ENCODE measurements around the gene TOMM20. TPM values are rescaled to one million over a fixed set of nuclear protein-coding genes. Genes with fewer than 3 reads are reported as not detected.

TOMM20 gene
- total and polyA plus RNA-seq, 9 of the 15 experiments (the other 6 are each of a cell fraction or from before 2014, with no cell fraction given), result 70.6 to 334 (median 159) TPM

DNA sequence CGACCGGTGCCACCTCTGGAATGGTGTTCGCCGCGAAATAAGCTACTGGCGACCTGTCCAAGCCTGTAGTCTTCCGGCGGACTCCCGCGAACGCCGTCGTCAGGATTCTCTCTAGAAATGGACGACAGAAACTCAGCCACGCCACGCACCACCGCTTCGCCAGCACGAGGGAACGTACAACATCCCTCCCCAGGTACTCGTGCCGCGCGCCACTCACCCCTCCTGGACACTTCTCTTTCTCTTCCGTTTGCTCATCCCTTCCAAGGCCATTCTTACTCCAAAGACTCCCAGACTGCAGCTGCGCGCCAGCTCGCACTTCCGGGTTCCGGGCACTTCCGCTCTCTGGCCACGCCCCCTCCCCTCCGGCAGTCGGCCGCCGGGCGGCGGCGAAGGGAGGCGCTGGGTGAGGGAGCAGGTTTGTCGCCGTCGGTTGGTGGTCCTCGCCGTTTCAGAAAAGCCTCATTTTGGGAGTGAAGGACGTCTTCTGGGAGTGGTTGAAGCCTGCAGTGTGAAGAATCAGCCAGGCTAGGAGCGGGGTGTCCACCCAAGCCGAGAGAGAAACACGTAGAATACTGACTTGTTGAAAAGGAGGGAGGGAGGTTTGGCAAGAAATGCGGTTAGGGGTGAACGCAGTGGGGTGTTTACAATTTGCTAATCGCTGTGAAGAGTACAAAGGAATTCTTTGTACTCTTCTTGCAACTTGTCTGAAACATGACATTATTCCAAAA lies 32.5 kb upstream of the TOMM20 start, which contains the start of gene RBM34 (continued):
- TF ChIP-seq SLC30A9 (CRISPR knock-in tag; IDR thresholded peaks at IDR 0.05), result no peak
- TF ChIP-seq ZNF668 (CRISPR knock-in tag; IDR thresholded peaks at IDR 0.05), result peak; percentile 66; the same call in 1 of the 2 replicates
- TF ChIP-seq FOXP1 (CRISPR knock-in tag; IDR thresholded peaks at IDR 0.05), result peak; percentile 60
- TF ChIP-seq MTA2 (IDR thresholded peaks at IDR 0.05; ENCODE audit: low read depth), result no peak
- TF ChIP-seq ZNF324 (CRISPR knock-in tag; IDR thresholded peaks at IDR 0.05), result 0 out of 2 replicates have a peak, but pooled peaks have one; percentile 47
- TF ChIP-seq PHF20 (IDR thresholded peaks at IDR 0.05; ENCODE audit: partially characterized antibody), result peak; percentile 97
- TF ChIP-seq TCF7L2 (IDR thresholded peaks at IDR 0.05; ENCODE audit: low read depth, low read length), result 0 out of 2 replicates have a peak, but pooled peaks have one; percentile 4
- TF ChIP-seq NKRF (IDR thresholded peaks at IDR 0.05; ENCODE audit: borderline replicate concordance), result peak; percentile 97
- TF ChIP-seq ARID1B (IDR thresholded peaks at IDR 0.05), result peak; percentile 41; the same call in 1 of the 2 replicates
- TF ChIP-seq, protein P1, sequence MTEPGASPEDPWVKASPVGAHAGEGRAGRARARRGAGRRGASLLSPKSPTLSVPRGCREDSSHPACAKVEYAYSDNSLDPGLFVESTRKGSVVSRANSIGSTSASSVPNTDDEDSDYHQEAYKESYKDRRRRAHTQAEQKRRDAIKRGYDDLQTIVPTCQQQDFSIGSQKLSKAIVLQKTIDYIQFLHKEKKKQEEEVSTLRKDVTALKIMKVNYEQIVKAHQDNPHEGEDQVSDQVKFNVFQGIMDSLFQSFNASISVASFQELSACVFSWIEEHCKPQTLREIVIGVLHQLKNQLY (CRISPR knock-in tag; conservative IDR thresholded peaks at IDR 0.05), result peak in 1 of 2 experiments; percentile 86; a peak in 2 of 4 replicates
- no peak for TF ChIP-seq ZKSCAN3 (CRISPR knock-in tag; IDR thresholded peaks at IDR 0.05)
- no peak for TF ChIP-seq KLF6 (CRISPR knock-in tag; IDR thresholded peaks at IDR 0.05; ENCODE audit: borderline replicate concordance)
- no peak for TF ChIP-seq ZNF253 (CRISPR knock-in tag; conservative IDR thresholded peaks at IDR 0.05)
- no peak for TF ChIP-seq PHF21A (IDR thresholded peaks at IDR 0.05; ENCODE audit: borderline replicate concordance, low read depth)
- TF ChIP-seq PHF8 (IDR thresholded peaks at IDR 0.05; ENCODE audit: borderline replicate concordance, low read length), result peak; percentile 99
- TF ChIP-seq ZNF133 (CRISPR knock-in tag; IDR thresholded peaks at IDR 0.05), result no peak
- TF ChIP-seq, protein P2, sequence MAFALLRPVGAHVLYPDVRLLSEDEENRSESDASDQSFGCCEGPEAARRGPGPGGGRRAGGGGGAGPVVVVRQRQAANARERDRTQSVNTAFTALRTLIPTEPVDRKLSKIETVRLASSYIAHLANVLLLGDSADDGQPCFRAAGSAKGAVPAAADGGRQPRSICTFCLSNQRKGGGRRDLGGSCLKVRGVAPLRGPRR (CRISPR knock-in tag; IDR thresholded peaks at IDR 0.05), result peak; percentile 72; the same call in 1 of the 2 replicates
- TF ChIP-seq, protein P3, sequence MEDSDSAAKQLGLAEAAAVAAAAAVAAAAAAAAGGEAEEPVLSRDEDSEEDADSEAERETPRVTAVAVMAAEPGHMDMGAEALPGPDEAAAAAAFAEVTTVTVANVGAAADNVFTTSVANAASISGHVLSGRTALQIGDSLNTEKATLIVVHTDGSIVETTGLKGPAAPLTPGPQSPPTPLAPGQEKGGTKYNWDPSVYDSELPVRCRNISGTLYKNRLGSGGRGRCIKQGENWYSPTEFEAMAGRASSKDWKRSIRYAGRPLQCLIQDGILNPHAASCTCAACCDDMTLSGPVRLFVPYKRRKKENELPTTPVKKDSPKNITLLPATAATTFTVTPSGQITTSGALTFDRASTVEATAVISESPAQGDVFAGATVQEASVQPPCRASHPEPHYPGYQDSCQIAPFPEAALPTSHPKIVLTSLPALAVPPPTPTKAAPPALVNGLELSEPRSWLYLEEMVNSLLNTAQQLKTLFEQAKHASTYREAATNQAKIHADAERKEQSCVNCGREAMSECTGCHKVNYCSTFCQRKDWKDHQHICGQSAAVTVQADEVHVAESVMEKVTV (CRISPR knock-in tag; IDR thresholded peaks at IDR 0.05), result peak; percentile 40
- peak; percentile 34; the same call in 1 of the 2 replicates for TF ChIP-seq FOXK1 (CRISPR knock-in tag; IDR thresholded peaks at IDR 0.05; ENCODE audit: borderline replicate concordance)
- TF ChIP-seq MYBL2 (IDR thresholded peaks at IDR 0.05; ENCODE audit: low read depth), result no peak; the same call in 1 of the 2 replicates
- no peak for TF ChIP-seq MYBL2 (CRISPR knock-in tag; IDR thresholded peaks at IDR 0.05; ENCODE audit: borderline replicate concordance)
- peak; percentile 29; the same call in 1 of the 2 replicates for TF ChIP-seq TRIM28 (IDR thresholded peaks at IDR 0.05)
- peak; percentile 60; the same call in 1 of the 2 replicates for TF ChIP-seq MEF2A (IDR thresholded peaks at IDR 0.05; ENCODE audit: control insufficient read depth, low read depth, low read length)
